Prostate gland (tissue), 2 donors: Measurements from ENCODE around the gene TEX22.

ENCODE experiments used
- CTCF ChIP-seq, 4 experiments: fragments of 200-600 bp in 2 of 4; fragments of 450-650 bp in 2 of 4; sonication (generic) in 2 of 4; IDR thresholded peaks; 1 replicate in 3 of 4; 2 replicates in 1 of 4; pipeline ENCODE4 v1.5.1; 2016 to 2019; ENCODE audit warnings: antibody characterized with exemption in 4 of 4, mild to moderate bottlenecking in 2 of 4, moderate library complexity in 2 of 4
- POLR2A ChIP-seq: fragments of 450-650 bp; IDR thresholded peaks from one replicate; pipeline ENCODE4 v1.6.1; 2016; ENCODE audit warnings: antibody characterized with exemption, mild to moderate bottlenecking
- POLR2AphosphoS5 ChIP-seq: sonication (generic); formaldehyde crosslinking; IDR thresholded peaks from one replicate; pipeline ENCODE4 v1.6.1; 2017; ENCODE audit warnings: antibody characterized with exemption

DNA sequence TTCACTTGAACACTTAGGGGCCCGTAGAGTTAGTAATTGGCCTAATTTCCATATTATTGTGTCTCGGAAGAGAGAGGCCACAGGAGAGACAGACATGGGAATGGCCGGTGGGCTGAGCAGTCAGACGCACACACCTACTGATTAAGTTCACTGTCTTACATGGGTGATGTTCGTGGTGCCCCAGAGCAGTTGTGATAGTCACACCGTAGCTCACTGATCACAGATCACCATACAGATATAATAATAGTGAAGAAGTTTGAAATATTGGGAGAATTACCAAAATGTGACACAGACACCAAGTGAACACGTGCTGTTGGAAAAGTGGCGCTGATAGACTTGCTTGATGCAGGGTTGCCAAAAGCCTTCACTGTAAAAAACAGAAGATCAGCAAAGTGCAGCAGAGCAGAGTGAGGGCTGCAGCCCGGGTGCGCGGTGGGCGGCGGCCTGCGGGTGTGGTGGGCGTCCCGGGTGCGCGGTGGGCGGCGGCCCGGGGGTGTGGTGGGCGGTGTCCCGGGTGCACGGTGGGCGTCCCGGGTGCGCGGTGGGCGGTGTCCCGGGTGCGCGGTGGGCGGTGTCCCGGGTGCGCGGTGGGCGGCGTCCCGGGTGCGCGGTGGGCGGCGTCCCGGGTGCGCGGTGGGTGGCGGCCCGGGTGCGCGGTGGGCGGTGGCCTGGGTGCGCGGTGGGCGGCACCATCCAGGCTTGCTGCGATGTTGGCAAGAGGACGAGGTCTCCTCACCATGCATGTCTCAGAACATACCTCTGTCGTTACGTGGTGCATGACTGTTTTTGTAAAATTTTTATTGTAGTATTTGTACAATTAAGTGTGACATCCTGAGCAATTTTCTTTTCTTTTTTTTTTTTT, 34.3 kb upstream of the TEX22 start:
- no peak for TF ChIP-seq CTCF (IDR thresholded peaks at IDR 0.05)
- TF ChIP-seq POLR2A, result no peak
- no peak for TF ChIP-seq POLR2AphosphoS5
